Esophagus squamous epithelium (tissue), 4 donors: ENCODE measurements around the gene CYTL1.
"Not testable (repeated sequence)": the region's sequence is repeated elsewhere in the genome, so short reads cannot be mapped to it uniquely, and the experiment has no call there.

Experiments used
- POLR2A ChIP-seq, 4 donors: fragments of 450-650 bp; IDR thresholded peaks; one replicate each; pipeline ENCODE4 v1.6.1; 2017; ENCODE audit warnings: antibody characterized with exemption in 4 of 4, mild to moderate bottlenecking in 4 of 4, moderate library complexity in 3 of 4
- TF ChIP-seq, protein P1 (sequence below), 6 experiments: fragments of 450-650 bp in 4 of 6; fragments of 200-600 bp in 2 of 6; sonication (generic) in 2 of 6; IDR thresholded peaks; one replicate each; pipeline ENCODE4 v1.5.1; 2016 to 2019; ENCODE audit warnings: antibody characterized with exemption in 6 of 6, mild to moderate bottlenecking in 4 of 6, moderate library complexity in 4 of 6

DNA sequence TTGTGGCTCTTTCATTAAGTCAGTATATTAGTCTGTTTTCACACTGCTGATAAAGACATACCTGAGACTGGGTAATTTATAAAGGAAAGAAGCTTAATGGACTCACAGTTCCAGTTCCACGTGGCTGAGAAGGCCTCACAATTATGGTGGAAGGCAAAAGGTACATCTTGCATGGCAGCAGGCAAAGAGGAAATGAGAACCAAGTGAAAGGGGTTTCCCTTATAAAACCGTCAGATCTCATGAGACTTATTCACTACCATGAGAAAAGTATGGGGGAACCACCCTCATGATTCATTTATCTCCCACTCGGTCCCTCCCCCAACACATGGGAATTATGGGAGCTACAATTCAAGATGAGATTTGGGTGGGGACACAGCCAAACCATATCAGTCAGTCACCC is 47.7 kb upstream of the CYTL1 start:
- TF ChIP-seq, protein P1, sequence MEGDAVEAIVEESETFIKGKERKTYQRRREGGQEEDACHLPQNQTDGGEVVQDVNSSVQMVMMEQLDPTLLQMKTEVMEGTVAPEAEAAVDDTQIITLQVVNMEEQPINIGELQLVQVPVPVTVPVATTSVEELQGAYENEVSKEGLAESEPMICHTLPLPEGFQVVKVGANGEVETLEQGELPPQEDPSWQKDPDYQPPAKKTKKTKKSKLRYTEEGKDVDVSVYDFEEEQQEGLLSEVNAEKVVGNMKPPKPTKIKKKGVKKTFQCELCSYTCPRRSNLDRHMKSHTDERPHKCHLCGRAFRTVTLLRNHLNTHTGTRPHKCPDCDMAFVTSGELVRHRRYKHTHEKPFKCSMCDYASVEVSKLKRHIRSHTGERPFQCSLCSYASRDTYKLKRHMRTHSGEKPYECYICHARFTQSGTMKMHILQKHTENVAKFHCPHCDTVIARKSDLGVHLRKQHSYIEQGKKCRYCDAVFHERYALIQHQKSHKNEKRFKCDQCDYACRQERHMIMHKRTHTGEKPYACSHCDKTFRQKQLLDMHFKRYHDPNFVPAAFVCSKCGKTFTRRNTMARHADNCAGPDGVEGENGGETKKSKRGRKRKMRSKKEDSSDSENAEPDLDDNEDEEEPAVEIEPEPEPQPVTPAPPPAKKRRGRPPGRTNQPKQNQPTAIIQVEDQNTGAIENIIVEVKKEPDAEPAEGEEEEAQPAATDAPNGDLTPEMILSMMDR (IDR thresholded peaks at IDR 0.05): not testable (repeated sequence)
- not testable (repeated sequence) for TF ChIP-seq POLR2A (IDR thresholded peaks at IDR 0.05)
